BLaER1 (cell line): ENCODE data around the gene RLF.

Experiments used
- H3K27ac ChIP-seq: shearing (Covaris generic); formaldehyde crosslinking; 2 replicates; pipeline ENCODE4 v1.8.1; 2022
- H3K27me3 ChIP-seq: shearing (Covaris generic); formaldehyde crosslinking; 2 replicates; pipeline ENCODE4 v1.8.1; 2022
- H3K36me3 ChIP-seq: shearing (Covaris generic); formaldehyde crosslinking; 2 replicates; pipeline ENCODE4 v1.8.1; 2022
- H3K4me1 ChIP-seq: shearing (Covaris generic); formaldehyde crosslinking; 2 replicates; pipeline ENCODE4 v1.8.1; 2022
- H3K4me2 ChIP-seq: shearing (Covaris generic); formaldehyde crosslinking; 2 replicates; pipeline ENCODE4 v1.8.1; 2022
- H3K4me3 ChIP-seq: shearing (Covaris generic); formaldehyde crosslinking; 2 replicates; pipeline ENCODE4 v1.8.1; 2022
- H3K9ac ChIP-seq: shearing (Covaris generic); formaldehyde crosslinking; 2 replicates; pipeline ENCODE4 v1.8.1; 2022
- H3K9me3 ChIP-seq: shearing (Covaris generic); formaldehyde crosslinking; 2 replicates; pipeline ENCODE4 v1.8.1; 2022
- H4K20me1 ChIP-seq: shearing (Covaris generic); formaldehyde crosslinking; 2 replicates; pipeline ENCODE4 v1.8.1; 2022
- Cebpa-rat ChIP-seq: shearing (Covaris generic); IDR thresholded peaks from 2 replicates; pipeline ENCODE4 v1.8.1; 2022

RLF gene

GRCh38 chr1:40141878-40142535 lies 19.2 kb upstream of the RLF start:
- H3K4me1 ChIP-seq: no peaks in the 10 kb centered on the region

GRCh38 chr1:40143891-40144575 lies 17.2 kb upstream of the RLF start:
- Histone ChIP-seq H3K27ac (no peak overlapping the region), H4K20me1 (no peaks in the 10 kb centered on the region), H3K4me1 (no peaks in the 10 kb centered on the region), H3K9me3 (no peaks in the 10 kb centered on the region), H3K4me3 (no peak overlapping the region), H3K9ac (no peak overlapping the region), H3K27me3 (no peaks in the 10 kb centered on the region), H3K4me2 (no peak overlapping the region), H3K36me3 (no peaks in the 10 kb centered on the region)
- no peak for TF ChIP-seq Cebpa-rat

More at GRCh38 chr1:40141878-40142535, 19.2 kb upstream of the RLF start:
- H3K36me3 ChIP-seq: no peaks in the 10 kb centered on the region
- H3K27me3 ChIP-seq: no peaks in the 10 kb centered on the region
- no peak overlapping the region for H3K9ac ChIP-seq
- H3K9me3 ChIP-seq: no peaks in the 10 kb centered on the region
- H3K4me3 ChIP-seq: no peak overlapping the region
- H3K4me2 ChIP-seq: no peak overlapping the region
- no peak overlapping the region for H3K27ac ChIP-seq
- no peak for TF ChIP-seq Cebpa-rat
- H4K20me1 ChIP-seq: no peaks in the 10 kb centered on the region

- TF ChIP-seq Cebpa-rat: no peak
- H4K20me1 ChIP-seq: no peaks in the 10 kb centered on the region
- no peaks in the 10 kb centered on the region for H3K27me3 ChIP-seq
- H3K9me3 ChIP-seq: no peaks in the 10 kb centered on the region
- no peak overlapping the region for H3K4me3 ChIP-seq
- no peaks in the 10 kb centered on the region for H3K36me3 ChIP-seq
- H3K27ac ChIP-seq: no peak overlapping the region
- peaks cover 26% of the 10 kb centered on the region for H3K4me1 ChIP-seq
- H3K4me2 ChIP-seq: no peak overlapping the region
- no peak overlapping the region for H3K9ac ChIP-seq
These were observed 9.6 kb upstream of the RLF start for GRCh38 chr1:40151457-40152079.

- Histone ChIP-seq H3K9me3 (no peaks in the 10 kb centered on the region), H3K9ac (peak overlapping the region; percentile 60), H3K27me3 (no peaks in the 10 kb centered on the region), H3K4me1 (peaks cover 26% of the 10 kb centered on the region), H3K4me2 (peak overlapping the region; percentile 71), H3K4me3 (no peak overlapping the region), H4K20me1 (no peaks in the 10 kb centered on the region), H3K36me3 (no peaks in the 10 kb centered on the region), H3K27ac (peak overlapping the region; percentile 61; the same call in 1 of the 2 replicates)
- no peak for TF ChIP-seq Cebpa-rat
These were observed 8.0 kb upstream of the RLF start for GRCh38 chr1:40153073-40153770.

GRCh38 chr1:40155135-40155534 lies 6.1 kb upstream of the RLF start:
- no peak overlapping the region for H3K9ac ChIP-seq
- H3K4me1 ChIP-seq: peaks cover 26% of the 10 kb centered on the region
- no peak for TF ChIP-seq Cebpa-rat
- H3K27ac ChIP-seq: no peak overlapping the region
- H3K9me3 ChIP-seq: no peaks in the 10 kb centered on the region
- no peaks in the 10 kb centered on the region for H4K20me1 ChIP-seq
- no peak overlapping the region for H3K4me3 ChIP-seq
- no peaks in the 10 kb centered on the region for H3K36me3 ChIP-seq
- no peak overlapping the region for H3K4me2 ChIP-seq
- H3K27me3 ChIP-seq: no peaks in the 10 kb centered on the region

- Histone ChIP-seq H3K36me3 (no peaks in the 10 kb centered on the region), H3K4me1 (peaks cover 32% of the 10 kb centered on the region), H3K4me2 (no peak overlapping the region), H3K4me3 (no peak overlapping the region), H3K9me3 (no peaks in the 10 kb centered on the region), H3K27ac (no peak overlapping the region), H3K9ac (no peak overlapping the region), H3K27me3 (no peaks in the 10 kb centered on the region), H4K20me1 (no peaks in the 10 kb centered on the region)
- no peak for TF ChIP-seq Cebpa-rat
These were observed 5.3 kb upstream of the RLF start for GRCh38 chr1:40155910-40156309.

- Histone ChIP-seq H3K9me3 (no peaks in the 10 kb centered on the region), H3K4me3 (peak overlapping the region; percentile 98), H4K20me1 (peaks cover 45% of the 10 kb centered on the region), H3K27ac (peak overlapping the region; percentile 90; the same call in 1 of the 2 replicates), H3K4me1 (peaks cover 33% of the 10 kb centered on the region), H3K27me3 (no peaks in the 10 kb centered on the region), H3K4me2 (peak overlapping the region; percentile 80), H3K9ac (peak overlapping the region; percentile 94), H3K36me3 (peaks cover 11% of the 10 kb centered on the region; the same call in 1 of the 2 replicates)
- TF ChIP-seq Cebpa-rat: no peak
These were observed 422 bp upstream of the RLF start for GRCh38 chr1:40160806-40161124.

GRCh38 chr1:40161888-40162397 lies 756 bp downstream of the RLF start:
- H3K27me3 ChIP-seq: no peaks in the 10 kb centered on the region
- no peak for TF ChIP-seq Cebpa-rat
- peaks cover 17% of the 10 kb centered on the region; the same call in 1 of the 2 replicates for H3K36me3 ChIP-seq
- peak overlapping the region; percentile 95 for H3K4me2 ChIP-seq
- no peaks in the 10 kb centered on the region for H3K9me3 ChIP-seq
- H3K9ac ChIP-seq: peak overlapping the region; percentile 94
- H3K4me1 ChIP-seq: peaks cover 33% of the 10 kb centered on the region
- H3K27ac ChIP-seq: peak overlapping the region; percentile 90
- peaks cover 54% of the 10 kb centered on the region for H4K20me1 ChIP-seq
- H3K4me3 ChIP-seq: peak overlapping the region; percentile 98

- Histone ChIP-seq H3K36me3 (peaks cover 26% of the 10 kb centered on the region), H3K27ac (peak overlapping the region; percentile 90)
- no peak for TF ChIP-seq Cebpa-rat
These were observed 1.7 kb downstream of the RLF start for GRCh38 chr1:40162753-40163441.

More at GRCh38 chr1:40162753-40163441, 1.7 kb downstream of the RLF start:
- Histone ChIP-seq H3K9me3 (no peaks in the 10 kb centered on the region), H4K20me1 (peaks cover 63% of the 10 kb centered on the region), H3K4me2 (peak overlapping the region; percentile 95), H3K9ac (peak overlapping the region; percentile 94), H3K4me1 (peaks cover 33% of the 10 kb centered on the region), H3K4me3 (peak overlapping the region; percentile 98), H3K27me3 (no peaks in the 10 kb centered on the region)
